GM21825 (cell line): ENCODE data around the gene CNTD1.
"Not testable (repeated sequence)": the region's sequence is repeated elsewhere in the genome, so short reads cannot be mapped to it uniquely, and the experiment has no call there.

Experiments used
- ATAC-seq: cut with Tn5 transposase; IDR thresholded peaks from one replicate; pipeline ENCODE4 v1.9.1; 2021; ENCODE audit warnings: mild to moderate bottlenecking, moderate library complexity; ENCODE audit not compliant: unreplicated experiment

CNTD1 gene

DNA sequence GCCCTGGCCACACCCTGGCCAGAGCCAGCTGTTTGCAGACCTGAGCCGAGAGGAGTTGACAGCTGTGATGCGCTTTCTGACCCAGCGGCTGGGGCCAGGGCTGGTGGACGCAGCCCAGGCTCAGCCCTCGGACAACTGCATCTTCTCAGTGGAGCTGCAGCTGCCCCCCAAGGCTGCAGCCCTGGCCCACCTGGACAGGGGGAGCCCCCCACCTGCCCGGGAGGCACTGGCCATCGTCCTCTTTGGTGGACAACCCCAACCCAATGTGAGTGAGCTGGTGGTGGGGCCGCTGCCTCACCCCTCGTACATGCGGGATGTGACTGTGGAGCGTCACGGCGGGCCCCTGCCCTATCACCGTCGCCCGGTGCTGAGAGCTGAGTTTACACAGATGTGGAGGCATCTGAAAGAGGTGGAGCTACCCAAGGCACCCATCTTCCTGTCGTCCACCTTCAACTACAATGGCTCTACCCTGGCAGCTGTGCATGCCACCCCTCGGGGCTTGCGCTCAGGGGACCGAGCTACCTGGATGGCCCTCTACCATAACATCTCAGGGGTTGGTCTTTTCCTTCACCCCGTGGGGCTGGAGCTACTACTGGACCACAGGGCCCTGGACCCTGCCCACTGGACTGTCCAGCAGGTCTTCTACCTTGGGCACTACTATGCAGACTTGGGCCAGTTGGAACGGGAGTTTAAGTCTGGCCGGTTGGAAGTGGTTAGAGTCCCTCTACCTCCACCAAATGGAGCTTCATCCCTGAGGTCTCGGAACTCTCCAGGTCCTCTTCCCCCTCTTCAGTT, 46.3 kb downstream of the CNTD1 start:
- no peak for ATAC-seq

DNA sequence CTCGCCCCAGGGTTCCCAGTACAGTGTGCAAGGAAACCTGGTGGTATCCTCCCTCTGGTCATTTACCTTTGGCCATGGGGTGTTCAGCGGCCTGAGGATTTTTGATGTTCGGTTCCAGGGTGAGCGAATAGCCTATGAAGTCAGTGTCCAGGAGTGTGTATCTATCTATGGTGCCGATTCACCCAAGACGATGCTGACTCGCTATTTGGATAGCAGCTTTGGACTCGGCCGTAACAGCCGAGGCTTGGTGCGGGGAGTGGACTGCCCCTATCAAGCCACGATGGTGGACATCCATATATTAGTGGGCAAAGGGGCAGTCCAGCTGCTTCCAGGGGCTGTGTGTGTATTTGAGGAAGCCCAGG, 46.9 kb downstream of the CNTD1 start:
- no peak for ATAC-seq

DNA sequence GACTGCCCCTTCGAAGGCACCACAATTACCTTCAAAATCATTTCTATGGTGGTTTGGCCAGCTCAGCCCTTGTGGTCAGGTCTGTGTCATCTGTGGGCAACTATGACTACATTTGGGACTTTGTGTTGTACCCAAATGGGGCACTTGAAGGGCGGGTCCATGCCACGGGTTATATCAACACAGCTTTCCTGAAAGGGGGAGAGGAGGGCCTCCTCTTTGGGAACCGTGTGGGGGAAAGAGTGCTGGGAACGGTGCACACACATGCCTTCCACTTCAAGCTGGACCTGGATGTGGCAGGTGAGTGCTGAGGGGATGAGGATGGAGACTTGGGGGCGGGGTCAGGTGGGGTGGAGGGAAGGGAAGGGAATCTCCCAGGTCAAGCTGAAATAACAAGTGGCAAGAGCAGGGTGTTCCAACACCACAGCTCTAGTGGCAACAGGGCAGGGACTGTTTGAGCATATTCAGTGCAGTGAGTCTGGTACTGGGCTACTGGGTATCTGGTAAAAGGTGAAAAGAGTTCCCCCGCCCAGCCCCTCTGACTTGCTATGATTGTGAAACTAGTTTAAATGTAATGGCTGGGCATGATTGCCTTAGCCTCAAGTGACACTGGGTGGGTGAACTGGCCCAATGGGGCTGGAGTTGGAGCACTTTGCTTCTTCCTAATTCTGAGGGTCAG, 47.4 kb downstream of the CNTD1 start:
- no peak for ATAC-seq

DNA sequence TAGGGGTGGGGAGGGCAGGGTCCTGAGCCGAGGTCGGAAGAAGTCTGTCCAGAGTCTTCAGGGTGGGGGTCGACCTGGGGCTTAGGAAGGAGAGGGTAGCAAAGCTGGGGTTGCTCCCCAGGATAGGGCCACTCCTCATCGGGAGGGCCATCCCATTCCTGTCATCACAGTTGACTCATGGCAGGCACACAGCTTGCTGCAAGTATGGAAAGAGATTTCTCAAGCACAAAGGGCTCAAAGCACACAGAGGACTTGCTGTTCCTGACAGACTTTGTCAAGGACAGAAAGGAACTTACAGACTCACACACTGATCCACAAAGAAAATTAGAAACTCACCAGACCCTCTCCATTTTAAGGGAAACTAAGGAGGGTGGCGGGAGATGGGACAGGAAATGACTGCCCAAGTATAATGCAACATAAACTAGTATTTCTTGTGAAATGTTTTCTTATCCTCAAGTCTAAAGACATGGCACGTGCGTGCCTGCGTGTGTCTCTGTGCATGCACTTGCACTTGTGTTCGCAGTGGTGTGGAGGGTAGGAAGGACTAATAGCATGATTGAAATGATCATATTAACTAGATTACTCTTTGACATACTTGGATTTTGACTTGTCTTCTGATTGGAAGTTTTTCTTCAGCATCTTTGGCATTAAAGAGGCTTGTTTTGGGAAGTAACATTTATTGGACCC, 48.1 kb downstream of the CNTD1 start:
- no peak for ATAC-seq

DNA sequence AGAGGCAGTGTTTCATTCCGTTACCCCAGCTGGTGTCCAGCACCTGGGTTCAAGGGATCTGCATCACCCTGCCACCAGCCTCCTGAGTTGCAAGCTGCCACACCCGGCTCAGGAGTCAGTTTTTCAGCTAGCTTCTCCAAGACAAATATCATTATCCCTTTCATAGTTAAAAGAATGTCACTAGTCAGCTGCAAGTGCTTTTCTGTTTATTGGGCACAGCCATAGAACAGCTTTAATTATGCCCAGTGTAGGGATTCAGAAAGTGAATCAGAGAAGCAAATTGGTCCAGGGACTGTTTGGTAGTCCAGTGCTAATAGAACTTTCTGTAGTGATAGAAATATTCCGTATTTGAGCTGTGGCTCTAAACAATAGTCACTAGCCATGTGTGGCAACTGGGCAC, 49.4 kb downstream of the CNTD1 start:
- ATAC-seq = no peak

DNA sequence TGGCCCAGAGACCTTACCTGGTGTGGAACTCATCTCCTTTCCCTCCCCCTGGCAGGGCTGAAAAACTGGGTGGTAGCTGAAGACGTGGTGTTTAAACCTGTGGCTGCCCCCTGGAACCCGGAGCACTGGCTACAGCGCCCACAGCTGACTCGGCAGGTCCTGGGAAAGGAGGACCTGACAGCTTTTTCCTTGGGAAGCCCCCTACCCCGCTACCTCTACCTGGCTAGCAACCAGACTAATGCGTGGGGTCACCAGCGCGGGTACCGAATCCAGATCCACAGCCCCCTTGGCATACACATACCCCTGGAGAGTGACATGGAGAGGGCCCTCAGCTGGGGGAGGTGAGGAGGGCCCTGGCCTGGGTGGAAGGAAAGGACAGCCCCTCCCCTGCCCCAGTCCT, 50.4 kb downstream of the CNTD1 start:
- no peak for ATAC-seq

DNA sequence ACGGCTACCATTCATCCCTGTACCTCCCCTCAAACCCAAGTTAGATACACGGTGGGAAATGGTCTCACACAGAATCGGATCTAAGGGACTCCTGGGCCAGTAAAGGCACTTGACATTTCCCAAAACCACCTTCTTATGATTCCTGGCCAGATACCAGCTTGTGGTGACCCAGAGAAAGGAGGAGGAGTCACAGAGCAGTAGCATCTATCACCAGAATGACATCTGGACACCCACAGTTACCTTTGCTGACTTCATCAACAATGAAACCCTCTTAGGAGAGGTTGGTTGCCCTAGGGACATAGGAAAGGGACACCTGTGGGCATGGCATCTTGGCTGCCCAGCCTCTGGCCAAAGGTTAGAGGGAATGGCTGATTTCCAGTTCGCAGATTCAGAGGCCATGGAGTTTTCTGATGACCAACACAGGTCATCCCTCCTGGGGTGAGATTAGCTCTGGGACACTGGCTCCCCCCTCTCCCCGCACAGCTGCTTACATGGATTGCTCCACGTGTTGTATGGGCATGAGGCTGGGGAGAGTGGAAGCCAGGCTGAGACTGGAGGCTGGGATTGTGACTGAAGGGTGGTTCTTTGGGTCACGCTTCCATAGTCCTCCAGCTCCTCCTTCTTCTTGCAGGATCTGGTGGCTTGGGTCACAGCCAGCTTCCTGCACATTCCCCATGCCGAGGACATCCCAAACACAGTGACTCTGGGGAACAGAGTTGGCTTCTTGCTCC, 51.0 kb downstream of the CNTD1 start:
- ATAC-seq = no peak

DNA sequence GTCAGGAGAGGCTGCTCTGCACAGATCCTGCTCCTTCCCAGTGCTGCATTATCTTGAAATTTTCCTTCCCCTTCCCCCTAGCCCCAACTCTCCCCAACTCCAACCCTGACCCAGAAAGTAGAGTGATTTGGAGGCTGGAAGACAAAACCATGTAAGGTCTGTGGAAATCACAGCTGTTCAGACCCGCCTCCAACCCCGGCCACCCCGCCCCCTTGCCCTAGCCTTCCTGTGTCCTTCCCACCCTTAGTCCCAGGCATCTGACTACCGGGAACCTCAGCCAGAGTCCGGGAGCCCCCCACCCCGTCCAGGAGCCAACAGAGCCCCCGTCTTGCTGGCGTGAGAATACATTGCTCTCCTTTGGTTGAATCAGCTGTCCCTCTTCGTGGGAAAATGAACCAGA, 52.3 kb downstream of the CNTD1 start, which contains the start of gene AOC3:
Gene AOC3 (plus strand): TSS at position 246 of the 400 bp plus-strand sequence. CDS start 145 bp downstream, at position 391.
- ATAC-seq = no peak

DNA sequence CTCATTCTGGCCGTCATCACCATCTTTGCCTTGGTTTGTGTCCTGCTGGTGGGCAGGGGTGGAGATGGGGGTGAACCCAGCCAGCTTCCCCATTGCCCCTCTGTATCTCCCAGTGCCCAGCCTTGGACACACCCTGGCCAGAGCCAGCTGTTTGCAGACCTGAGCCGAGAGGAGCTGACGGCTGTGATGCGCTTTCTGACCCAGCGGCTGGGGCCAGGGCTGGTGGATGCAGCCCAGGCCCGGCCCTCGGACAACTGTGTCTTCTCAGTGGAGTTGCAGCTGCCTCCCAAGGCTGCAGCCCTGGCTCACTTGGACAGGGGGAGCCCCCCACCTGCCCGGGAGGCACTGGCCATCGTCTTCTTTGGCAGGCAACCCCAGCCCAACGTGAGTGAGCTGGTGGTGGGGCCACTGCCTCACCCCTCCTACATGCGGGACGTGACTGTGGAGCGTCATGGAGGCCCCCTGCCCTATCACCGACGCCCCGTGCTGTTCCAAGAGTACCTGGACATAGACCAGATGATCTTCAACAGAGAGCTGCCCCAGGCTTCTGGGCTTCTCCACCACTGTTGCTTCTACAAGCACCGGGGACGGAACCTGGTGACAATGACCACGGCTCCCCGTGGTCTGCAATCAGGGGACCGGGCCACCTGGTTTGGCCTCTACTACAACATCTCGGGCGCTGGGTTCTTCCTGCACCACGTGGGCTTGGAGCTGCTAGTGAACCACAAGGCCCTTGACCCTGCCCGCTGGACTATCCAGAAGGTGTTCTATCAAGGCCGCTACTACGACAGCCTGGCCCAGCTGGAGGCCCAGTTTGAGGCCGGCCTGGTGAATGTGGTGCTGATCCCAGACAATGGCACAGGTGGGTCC, 52.9 kb downstream of the CNTD1 start:
- not testable (repeated sequence) for ATAC-seq

DNA sequence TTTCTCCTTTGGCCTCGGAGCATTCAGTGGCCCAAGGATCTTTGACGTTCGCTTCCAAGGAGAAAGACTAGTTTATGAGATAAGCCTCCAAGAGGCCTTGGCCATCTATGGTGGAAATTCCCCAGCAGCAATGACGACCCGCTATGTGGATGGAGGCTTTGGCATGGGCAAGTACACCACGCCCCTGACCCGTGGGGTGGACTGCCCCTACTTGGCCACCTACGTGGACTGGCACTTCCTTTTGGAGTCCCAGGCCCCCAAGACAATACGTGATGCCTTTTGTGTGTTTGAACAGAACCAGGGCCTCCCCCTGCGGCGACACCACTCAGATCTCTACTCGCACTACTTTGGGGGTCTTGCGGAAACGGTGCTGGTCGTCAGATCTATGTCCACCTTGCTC, 53.7 kb downstream of the CNTD1 start:
- no peak for ATAC-seq

DNA sequence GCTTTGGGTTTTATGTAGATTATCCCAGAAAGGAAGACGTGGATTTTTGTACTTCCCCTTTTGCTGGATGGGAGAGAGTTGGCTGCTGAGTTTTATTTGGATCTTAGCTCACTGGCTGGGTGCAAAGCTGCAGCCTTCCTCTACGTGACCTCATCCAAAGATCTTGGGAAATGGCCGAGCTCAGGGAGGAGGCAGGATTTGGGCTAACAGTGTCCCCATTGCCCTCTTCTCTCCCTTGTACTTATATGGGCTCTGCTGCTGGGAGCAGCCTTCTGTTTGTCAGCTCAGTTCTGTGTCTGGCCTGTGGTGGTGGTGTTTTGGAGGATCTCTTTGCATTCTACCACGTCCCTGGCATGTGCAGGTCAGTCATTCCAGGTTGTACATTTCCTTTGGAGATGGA, 54.3 kb downstream of the CNTD1 start:
- ATAC-seq = no peak

DNA sequence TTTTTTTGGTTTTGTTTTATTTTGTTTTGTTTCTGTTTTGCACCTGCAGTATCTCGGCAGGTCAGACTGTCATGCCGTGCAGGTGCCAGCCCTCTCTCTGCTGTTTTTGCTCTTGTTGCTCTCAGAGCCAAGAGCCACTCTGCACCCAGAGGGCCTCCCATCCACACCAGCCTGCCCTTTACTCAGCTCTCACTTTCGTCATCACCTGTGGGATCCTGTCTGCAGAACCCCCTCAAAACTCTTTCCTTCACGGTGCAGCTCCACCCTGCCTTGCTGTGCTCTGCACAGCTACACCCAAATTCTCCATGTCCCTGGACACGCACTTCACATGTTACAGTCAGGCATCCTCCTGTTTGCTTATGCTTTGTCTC, 54.9 kb downstream of the CNTD1 start:
- no peak for ATAC-seq

DNA sequence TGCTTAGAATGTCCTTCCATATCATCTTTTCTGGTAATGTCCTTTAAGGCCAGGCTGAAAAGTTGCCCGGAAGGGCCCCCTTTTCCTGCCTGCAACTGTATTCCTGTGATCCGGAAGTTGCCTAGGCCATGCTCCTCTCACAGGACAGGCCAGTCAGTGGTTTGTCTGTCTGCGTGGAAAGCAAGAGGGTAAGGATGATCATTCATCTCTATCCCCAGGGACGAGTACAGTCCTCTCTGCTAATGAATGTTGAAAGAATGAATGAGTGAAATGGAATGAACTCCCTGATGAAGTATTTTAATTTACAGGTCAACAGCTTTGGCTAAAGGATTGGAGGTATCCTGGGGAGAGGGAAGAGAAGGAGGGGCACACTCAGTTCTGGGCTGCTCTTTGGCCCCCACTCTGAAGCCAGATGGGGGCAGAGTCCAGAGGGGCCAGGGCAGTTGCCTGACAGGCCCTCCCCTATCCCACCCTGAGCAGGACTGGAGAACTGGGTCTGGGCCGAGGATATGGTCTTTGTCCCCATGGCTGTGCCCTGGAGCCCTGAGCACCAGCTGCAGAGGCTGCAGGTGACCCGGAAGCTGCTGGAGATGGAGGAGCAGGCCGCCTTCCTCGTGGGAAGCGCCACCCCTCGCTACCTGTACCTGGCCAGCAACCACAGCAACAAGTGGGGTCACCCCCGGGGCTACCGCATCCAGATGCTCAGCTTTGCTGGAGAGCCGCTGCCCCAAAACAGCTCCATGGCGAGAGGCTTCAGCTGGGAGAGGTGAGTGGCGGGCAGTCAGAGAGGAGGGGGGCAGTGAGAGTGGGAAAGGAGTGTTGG, 55.5 kb downstream of the CNTD1 start:
- no peak for ATAC-seq

DNA sequence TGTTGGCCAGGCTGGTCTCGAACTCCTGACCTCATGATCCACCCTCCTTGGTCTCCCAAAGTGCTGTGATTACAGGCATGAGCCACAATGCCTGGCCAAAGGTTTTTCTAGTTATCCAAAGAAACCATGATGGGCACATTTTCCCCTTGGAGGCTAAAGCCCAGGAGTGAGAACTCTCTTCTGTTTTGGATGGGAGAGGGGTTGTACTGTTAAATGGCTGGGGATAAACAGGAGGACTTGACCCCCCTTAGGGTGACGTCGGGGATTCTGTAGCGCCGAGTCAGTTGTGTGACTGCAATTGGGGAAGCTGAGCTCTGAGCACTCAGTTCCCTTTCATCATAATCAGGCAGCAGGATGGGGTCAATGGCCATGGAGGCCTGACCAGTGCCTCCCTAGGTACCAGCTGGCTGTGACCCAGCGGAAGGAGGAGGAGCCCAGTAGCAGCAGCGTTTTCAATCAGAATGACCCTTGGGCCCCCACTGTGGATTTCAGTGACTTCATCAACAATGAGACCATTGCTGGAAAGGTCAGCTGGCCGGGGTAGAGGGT, 56.5 kb downstream of the CNTD1 start:
- no peak for ATAC-seq

DNA sequence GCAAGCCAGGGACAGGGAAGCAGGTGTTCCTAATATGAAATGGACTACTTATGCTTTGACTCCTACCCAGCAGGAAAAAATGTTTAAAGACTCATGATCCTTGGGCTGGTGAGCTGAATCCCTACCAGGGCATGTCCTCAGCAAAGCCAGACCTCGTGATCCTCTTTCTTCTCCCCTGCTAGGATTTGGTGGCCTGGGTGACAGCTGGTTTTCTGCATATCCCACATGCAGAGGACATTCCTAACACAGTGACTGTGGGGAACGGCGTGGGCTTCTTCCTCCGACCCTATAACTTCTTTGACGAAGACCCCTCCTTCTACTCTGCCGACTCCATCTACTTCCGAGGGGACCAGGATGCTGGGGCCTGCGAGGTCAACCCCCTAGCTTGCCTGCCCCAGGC, 57.4 kb downstream of the CNTD1 start:
- not testable (repeated sequence) for ATAC-seq

DNA sequence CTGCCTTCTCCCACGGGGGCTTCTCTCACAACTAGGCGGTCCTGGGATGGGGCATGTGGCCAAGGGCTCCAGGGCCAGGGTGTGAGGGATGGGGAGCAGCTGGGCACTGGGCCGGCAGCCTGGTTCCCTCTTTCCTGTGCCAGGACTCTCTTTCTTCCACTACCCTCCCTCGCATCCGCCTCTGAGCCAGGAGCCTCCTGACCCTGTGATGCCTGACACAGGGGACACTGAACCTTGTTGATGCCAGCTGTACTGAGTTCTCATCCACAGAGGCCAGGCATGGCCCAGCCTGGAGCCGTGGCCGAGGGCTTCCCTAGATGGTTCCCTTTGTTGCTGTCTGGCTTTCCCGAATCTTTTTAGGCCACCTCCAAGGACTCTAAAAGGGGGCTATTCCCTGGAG, 57.9 kb downstream of the CNTD1 start:
- not testable (repeated sequence) for ATAC-seq

DNA sequence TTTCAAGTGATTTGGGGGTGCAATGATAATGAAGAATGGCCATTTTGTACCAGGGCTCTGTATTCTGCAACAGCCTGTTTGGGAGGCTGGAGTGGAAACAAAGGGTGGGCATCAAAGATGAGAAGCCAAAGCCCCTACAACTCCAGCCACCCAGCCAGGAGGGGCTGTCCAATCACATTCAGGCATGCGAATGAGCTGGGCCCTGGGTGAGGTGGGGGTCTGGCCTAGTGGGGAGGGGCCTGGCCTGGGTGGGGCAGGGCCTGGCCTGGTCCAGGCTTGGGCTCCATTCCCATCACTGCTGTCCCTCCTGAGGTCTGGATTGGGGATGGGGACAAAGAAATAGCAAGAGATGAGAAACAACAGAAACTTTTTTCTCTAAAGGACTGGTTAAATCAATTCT, 58.7 kb downstream of the CNTD1 start:
- no peak for ATAC-seq
